ENCODE measurements around the gene MAN1C1.

- TF ChIP-seq, protein P1, sequence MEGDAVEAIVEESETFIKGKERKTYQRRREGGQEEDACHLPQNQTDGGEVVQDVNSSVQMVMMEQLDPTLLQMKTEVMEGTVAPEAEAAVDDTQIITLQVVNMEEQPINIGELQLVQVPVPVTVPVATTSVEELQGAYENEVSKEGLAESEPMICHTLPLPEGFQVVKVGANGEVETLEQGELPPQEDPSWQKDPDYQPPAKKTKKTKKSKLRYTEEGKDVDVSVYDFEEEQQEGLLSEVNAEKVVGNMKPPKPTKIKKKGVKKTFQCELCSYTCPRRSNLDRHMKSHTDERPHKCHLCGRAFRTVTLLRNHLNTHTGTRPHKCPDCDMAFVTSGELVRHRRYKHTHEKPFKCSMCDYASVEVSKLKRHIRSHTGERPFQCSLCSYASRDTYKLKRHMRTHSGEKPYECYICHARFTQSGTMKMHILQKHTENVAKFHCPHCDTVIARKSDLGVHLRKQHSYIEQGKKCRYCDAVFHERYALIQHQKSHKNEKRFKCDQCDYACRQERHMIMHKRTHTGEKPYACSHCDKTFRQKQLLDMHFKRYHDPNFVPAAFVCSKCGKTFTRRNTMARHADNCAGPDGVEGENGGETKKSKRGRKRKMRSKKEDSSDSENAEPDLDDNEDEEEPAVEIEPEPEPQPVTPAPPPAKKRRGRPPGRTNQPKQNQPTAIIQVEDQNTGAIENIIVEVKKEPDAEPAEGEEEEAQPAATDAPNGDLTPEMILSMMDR (IDR thresholded peaks at IDR 0.05), result no peak
- no peak for TF ChIP-seq EZH2 (IDR thresholded peaks at IDR 0.05; ENCODE audit: borderline replicate concordance, insufficient read depth, low read depth, low read length, poor library complexity, severe bottlenecking)
These were observed 186.8 kb downstream of the MAN1C1 start for GRCh38 chr1:25803368-25803767.
